ENCODE measurements around the gene RBM45. TPM values are rescaled to one million over a fixed set of nuclear protein-coding genes. Genes with fewer than 3 reads are reported as not detected.

RBM45 gene
- total RNA-seq, 3 donors from 2014 or later: 13.4 to 18.3 (median 14.5) TPM

DNA sequence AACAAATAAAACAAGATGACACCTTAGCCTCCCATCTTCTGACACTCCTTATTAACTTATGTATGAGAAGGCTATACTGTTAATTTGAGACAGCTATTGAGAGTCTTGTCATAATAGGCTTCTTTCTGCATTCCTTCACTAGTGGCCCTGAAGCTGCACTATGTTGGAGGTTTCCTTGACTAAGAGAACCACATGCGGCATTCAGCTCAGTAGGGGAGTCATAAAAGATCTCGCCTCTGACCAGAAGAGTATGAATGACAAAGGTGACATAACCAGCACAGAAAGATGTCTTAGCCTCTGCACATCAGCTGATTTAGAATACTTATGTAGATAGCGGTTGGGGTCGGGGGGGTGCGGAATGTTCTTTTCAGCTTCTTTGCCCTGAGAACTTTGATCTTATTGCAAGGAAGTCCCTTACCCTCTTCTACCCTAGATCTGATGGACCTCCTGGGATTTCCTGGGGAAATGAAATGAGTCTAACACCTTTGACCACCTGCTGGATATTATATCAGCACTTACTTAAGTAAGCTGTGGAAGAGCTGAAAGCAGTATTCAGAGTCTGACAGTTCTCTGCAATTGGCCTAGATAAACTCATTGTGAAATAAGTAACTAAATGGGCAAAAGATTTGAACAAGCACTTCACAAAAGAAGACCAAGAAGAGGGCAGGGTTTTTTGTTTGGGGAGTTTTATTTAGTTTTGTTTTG, 24.2 kb downstream of the RBM45 start:
- no peak for ATAC-seq
- H3K4me1 ChIP-seq (ENCODE audit: low read depth): no peaks in the 10 kb centered on the region
- intact Hi-C loops (cut with DNase I, micrococcal nuclease): loop anchor here (10.0 kb wide), 2 partner anchors 138 to 148 kb away; no protein-coding TSS in a partner anchor
- no peaks in the 10 kb centered on the region for H3K9me3 ChIP-seq
- TF ChIP-seq, protein P1, sequence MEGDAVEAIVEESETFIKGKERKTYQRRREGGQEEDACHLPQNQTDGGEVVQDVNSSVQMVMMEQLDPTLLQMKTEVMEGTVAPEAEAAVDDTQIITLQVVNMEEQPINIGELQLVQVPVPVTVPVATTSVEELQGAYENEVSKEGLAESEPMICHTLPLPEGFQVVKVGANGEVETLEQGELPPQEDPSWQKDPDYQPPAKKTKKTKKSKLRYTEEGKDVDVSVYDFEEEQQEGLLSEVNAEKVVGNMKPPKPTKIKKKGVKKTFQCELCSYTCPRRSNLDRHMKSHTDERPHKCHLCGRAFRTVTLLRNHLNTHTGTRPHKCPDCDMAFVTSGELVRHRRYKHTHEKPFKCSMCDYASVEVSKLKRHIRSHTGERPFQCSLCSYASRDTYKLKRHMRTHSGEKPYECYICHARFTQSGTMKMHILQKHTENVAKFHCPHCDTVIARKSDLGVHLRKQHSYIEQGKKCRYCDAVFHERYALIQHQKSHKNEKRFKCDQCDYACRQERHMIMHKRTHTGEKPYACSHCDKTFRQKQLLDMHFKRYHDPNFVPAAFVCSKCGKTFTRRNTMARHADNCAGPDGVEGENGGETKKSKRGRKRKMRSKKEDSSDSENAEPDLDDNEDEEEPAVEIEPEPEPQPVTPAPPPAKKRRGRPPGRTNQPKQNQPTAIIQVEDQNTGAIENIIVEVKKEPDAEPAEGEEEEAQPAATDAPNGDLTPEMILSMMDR (IDR thresholded peaks at IDR 0.05): no peak
- no peak overlapping the region for H3K4me3 ChIP-seq
- DNase-seq: no peak
- no peaks in the 10 kb centered on the region for H3K36me3 ChIP-seq (ENCODE audit: low read depth)

DNA sequence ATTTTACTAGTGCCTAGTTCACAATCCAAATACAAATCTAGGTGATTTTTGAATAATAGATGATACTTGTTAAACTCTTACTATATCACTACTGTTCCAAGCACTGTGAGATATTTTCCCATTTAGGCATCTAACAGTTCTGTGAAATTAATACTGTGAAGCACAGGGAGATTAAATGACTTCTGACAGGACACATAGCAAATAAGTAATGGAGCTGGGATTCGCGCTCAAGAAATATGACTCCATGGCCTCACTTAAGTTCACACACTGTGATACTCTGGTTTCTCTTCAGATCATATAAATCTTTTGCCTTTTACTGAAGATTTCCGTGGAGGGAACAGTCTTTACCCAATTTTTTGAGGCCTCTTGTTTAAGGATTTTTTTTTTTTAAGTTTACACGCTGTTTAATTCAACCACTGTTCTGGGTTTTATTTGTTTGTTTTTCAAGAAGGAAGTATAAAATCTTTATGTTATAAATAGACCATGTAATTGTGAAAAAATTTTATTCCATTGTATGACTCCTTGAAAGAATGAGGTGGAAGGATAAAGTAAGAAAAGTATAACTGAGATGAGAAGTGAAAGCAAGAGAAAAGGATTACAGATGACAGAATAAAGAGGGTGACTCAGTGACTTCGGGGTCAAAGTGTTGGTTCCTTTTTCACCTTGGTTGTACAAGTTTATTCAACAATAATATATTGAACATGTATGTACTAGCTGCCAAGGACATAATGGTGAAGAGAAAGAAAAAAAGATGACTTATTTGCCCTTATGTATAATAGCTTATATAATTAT, 30.2 kb downstream of the RBM45 start:
- DNase-seq: no peak
- no peaks in the 10 kb centered on the region for H3K4me1 ChIP-seq (ENCODE audit: low read depth)
- TF ChIP-seq, protein P1 (IDR thresholded peaks at IDR 0.05): no peak
- peak; percentile 27 for ATAC-seq
- intact Hi-C loops (cut with DNase I, micrococcal nuclease): no loop called here
- H3K9me3 ChIP-seq: no peaks in the 10 kb centered on the region
- no peaks in the 10 kb centered on the region for H3K36me3 ChIP-seq (ENCODE audit: low read depth)
- H3K4me3 ChIP-seq: no peak overlapping the region

DNA sequence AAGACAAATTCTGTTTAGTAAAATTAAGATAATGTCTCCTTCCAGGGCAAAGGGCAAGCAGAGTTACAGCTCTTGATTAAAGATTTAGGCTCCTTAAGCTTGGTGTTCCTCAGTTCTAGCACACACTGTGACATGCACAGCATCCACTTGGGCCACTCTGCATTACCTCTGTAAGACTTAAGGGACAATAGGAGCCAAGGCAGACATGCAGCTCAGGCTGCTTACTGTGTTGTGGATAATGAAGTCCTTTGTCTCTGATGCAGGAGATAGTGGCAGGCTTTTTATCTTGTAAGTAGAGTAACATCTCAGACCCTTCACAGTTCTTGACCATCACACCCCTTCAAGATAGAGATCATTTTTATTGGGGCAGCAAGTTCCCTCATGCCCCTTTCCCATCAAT, 31.2 kb downstream of the RBM45 start:
- no peak for DNase-seq
- intact Hi-C loops (cut with DNase I, micrococcal nuclease): no loop called here
- TF ChIP-seq, protein P1 (IDR thresholded peaks at IDR 0.05): no peak
- Histone ChIP-seq H3K9me3 (no peaks in the 10 kb centered on the region), H3K4me1 (ENCODE audit: low read depth) (no peaks in the 10 kb centered on the region), H3K4me3 (no peak overlapping the region), H3K36me3 (ENCODE audit: low read depth) (no peaks in the 10 kb centered on the region)
- ATAC-seq: no peak

DNA sequence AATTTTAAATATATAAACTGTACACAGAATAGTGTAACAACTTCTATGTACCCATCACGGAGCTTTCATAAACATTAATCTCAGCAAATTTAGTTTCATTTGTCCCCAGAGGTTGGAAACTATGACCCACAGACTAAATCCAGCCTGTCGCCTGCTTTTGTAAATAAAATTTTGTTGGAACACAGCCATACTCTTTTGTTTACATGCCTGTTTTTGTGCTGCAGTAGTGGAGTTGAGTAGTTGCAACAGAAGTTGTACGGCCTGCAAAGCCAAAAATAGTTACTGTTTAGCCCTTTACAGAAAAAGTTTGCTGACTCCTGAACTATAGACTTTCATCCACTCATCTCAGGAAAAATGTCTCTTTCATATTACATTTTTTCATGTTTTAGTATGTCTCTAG, 39.8 kb downstream of the RBM45 start:
- Histone ChIP-seq H3K4me3 (no peak overlapping the region), H3K9me3 (no peaks in the 10 kb centered on the region), H3K4me1 (ENCODE audit: low read depth) (peaks cover 19% of the 10 kb centered on the region), H3K36me3 (ENCODE audit: low read depth) (no peaks in the 10 kb centered on the region)
- DNase-seq (no peak), ATAC-seq (peak; percentile 28)
- intact Hi-C loops (cut with DNase I, micrococcal nuclease): no loop called here
- TF ChIP-seq, protein P1 (IDR thresholded peaks at IDR 0.05): no peak

DNA sequence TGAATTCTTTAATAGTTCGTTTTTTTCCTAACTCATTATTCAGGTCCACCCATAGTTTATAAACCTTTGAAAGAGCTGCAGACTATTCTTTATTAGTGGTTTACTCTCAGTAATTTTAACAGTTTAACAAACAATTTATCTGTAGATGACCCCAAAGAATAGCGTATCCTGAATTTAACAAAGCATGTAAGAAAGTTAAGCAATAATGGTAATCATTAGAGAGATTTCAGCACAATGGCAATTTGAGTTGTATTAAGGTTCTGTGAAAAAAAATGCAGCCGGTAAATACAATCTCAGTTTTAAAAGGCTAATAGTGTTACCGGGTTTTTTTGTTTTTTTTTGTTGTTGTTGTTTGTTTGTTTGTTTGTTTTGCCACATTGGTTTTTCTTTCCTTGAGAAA, 40.3 kb downstream of the RBM45 start:
- Histone ChIP-seq H3K36me3 (ENCODE audit: low read depth) (no peaks in the 10 kb centered on the region), H3K4me1 (ENCODE audit: low read depth) (peaks cover 19% of the 10 kb centered on the region), H3K4me3 (no peak overlapping the region), H3K9me3 (no peaks in the 10 kb centered on the region)
- ATAC-seq: no peak
- intact Hi-C loops (cut with DNase I, micrococcal nuclease): no loop called here
- DNase-seq: no peak
- TF ChIP-seq, protein P1 (IDR thresholded peaks at IDR 0.05): no peak
